Right lobe of liver (tissue), 4 donors: ENCODE data around the gene MMP13.
"Not testable (repeated sequence)": the region's sequence is repeated elsewhere in the genome, so short reads cannot be mapped to it uniquely, and the experiment has no call there.

Experiments
- POLR2A ChIP-seq: fragments of 450-650 bp; IDR thresholded peaks from one replicate; pipeline ENCODE4 v1.6.1; 2017; ENCODE audit warnings: antibody characterized with exemption, mild to moderate bottlenecking
- TF ChIP-seq, protein P1 (sequence below), 4 donors: fragments of 200-600 bp in 3 of 4; fragments of 450-650 bp in 1 of 4; IDR thresholded peaks; one replicate each; pipeline versions ENCODE4 v1.5.1 to v1.8.0; 2016 to 2022; ENCODE audit warnings: antibody characterized with exemption in 4 of 4, mild to moderate bottlenecking in 2 of 4
- donor health status: DM: no; HTN: no; CAD: no.
- donor health status: DM: no; HTN: no; CAD: no.
- donor health status: DM: no; HTN: yes; CAD: no.

DNA sequence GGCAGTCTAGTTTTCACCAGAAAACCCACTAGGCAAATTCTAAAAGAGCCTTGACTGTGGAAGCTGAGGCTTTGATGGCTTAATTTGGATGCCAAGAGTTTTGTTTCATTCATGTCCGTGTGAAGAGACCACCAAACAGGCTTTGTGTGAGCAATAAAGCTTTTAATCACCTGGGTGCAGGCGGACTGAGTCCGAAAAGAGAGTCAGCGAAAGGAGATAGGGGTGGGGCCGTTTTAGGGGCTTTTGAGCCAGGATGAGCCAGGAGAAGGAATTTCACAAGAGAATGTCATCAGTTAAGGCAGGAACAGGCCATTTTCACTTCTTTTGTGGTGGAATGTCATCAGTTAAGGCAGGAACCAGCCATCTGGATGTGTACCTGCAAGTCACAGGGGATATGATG, 51.6 kb downstream of the MMP13 start:
- not testable (repeated sequence) for TF ChIP-seq POLR2A
- TF ChIP-seq, protein P1, sequence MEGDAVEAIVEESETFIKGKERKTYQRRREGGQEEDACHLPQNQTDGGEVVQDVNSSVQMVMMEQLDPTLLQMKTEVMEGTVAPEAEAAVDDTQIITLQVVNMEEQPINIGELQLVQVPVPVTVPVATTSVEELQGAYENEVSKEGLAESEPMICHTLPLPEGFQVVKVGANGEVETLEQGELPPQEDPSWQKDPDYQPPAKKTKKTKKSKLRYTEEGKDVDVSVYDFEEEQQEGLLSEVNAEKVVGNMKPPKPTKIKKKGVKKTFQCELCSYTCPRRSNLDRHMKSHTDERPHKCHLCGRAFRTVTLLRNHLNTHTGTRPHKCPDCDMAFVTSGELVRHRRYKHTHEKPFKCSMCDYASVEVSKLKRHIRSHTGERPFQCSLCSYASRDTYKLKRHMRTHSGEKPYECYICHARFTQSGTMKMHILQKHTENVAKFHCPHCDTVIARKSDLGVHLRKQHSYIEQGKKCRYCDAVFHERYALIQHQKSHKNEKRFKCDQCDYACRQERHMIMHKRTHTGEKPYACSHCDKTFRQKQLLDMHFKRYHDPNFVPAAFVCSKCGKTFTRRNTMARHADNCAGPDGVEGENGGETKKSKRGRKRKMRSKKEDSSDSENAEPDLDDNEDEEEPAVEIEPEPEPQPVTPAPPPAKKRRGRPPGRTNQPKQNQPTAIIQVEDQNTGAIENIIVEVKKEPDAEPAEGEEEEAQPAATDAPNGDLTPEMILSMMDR (IDR thresholded peaks at IDR 0.05), result not testable (repeated sequence)
